ENCODE data around the gene HJURP. TPM values are rescaled to one million over a fixed set of nuclear protein-coding genes. Genes with fewer than 3 reads are reported as not detected.

The HJURP gene
- polyA plus RNA-seq, 3 donors, result not detected

DNA sequence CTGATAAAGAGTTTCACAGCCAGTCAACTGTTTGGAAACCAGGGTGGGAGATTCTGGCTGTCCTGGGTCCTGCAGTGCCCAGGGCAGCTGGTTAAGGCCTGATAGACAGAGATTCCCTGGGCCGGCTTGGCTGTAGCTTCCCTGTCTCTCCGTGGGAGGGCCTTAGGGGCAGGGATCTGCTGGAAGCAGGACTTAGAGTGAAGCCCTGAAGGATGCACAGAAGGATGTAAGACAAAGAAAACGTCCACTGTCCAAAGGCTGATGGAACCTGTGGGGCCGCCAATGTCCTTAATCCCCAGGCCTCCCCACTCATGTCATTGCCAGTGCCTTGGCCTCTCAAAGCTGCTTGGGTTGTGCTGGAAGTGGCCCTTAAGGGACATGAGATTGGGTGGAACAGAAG lies 43.2 kb downstream of the HJURP start:
- Histone ChIP-seq H3K9ac (ENCODE audit: insufficient read depth, low read length, poor library complexity, severe bottlenecking) (no peak overlapping the region), H3K36me3 (replicated peaks in 1 of 2; ENCODE audit: control insufficient read depth in 1 of 2, insufficient read depth in 2 of 2, low read length in 2 of 2) (no peaks in the 10 kb centered on the region), H4K20me1 (ENCODE audit: insufficient read depth, low read length) (no peaks in the 10 kb centered on the region), H3K79me2 (ENCODE audit: insufficient read depth, low read length) (no peaks in the 10 kb centered on the region), H2AFZ (ENCODE audit: insufficient read depth, low read depth, low read length, poor library complexity, severe bottlenecking) (no peak overlapping the region), H3K27ac (ENCODE audit: low read depth in 1 of 2, low read length in 2 of 2) (no peak overlapping the region), H3K4me3 (replicated peaks in 1 of 3; ENCODE audit: low read depth in 2 of 3, low read length in 3 of 3) (no peak overlapping the region), H3K4me1 (ENCODE audit: control insufficient read depth in 1 of 2, insufficient read depth in 2 of 2, low read length in 2 of 2) (no peaks in the 10 kb centered on the region), H3K27me3 (ENCODE audit: control insufficient read depth in 2 of 2, insufficient read depth in 2 of 2, low read length in 2 of 2) (no peaks in the 10 kb centered on the region), H3K9me3 (replicated peaks in 1 of 2; ENCODE audit: control insufficient read depth in 1 of 2, insufficient read depth in 1 of 2, low read length in 2 of 2) (no peaks in the 10 kb centered on the region), H3K4me2 (replicated peaks; ENCODE audit: extremely low read depth, low read length, poor library complexity, severe bottlenecking) (no peak overlapping the region)
- Mint-ChIP-seq H3K36me3 (no peaks in the 10 kb centered on the region), H3K4me1 (no peaks in the 10 kb centered on the region), H3K27me3 (ENCODE audit: low read depth in 3 of 3) (peaks cover 2 to 7% (median 5%) of the 10 kb centered on the region in 3 donors), H3K4me3 (no peak overlapping the region), H3K9me3 (peaks cover 0 to 6% (median 2%) of the 10 kb centered on the region in 7 donors), H3K27ac (no peak overlapping the region)
- no peak for TF ChIP-seq CTCF (IDR thresholded peaks at IDR 0.05)
- intact Hi-C loops (cut with micrococcal nuclease), result no loop called here
- no peak for DNase-seq
- WGBS (ENCODE audit: insufficient coverage), result 92% methylated on average over 2 of the region's 4 CpGs

GRCh38 chr2:233810385-233810784 lies 44.0 kb downstream of the HJURP start:
- H3K36me3 Mint-ChIP-seq, result no peaks in the 10 kb centered on the region
- H3K4me3 Mint-ChIP-seq, result no peak overlapping the region
- Histone ChIP-seq H2AFZ (ENCODE audit: insufficient read depth, low read depth, low read length, poor library complexity, severe bottlenecking) (no peak overlapping the region), H3K9ac (ENCODE audit: insufficient read depth, low read length, poor library complexity, severe bottlenecking) (no peak overlapping the region), H3K36me3 (replicated peaks in 1 of 2; ENCODE audit: control insufficient read depth in 1 of 2, insufficient read depth in 2 of 2, low read length in 2 of 2) (no peaks in the 10 kb centered on the region), H3K27me3 (ENCODE audit: control insufficient read depth in 2 of 2, insufficient read depth in 2 of 2, low read length in 2 of 2) (no peaks in the 10 kb centered on the region), H3K79me2 (ENCODE audit: insufficient read depth, low read length) (no peaks in the 10 kb centered on the region), H4K20me1 (ENCODE audit: insufficient read depth, low read length) (no peaks in the 10 kb centered on the region), H3K9me3 (replicated peaks in 1 of 2; ENCODE audit: control insufficient read depth in 1 of 2, insufficient read depth in 1 of 2, low read length in 2 of 2) (no peaks in the 10 kb centered on the region), H3K27ac (ENCODE audit: low read depth in 1 of 2, low read length in 2 of 2) (no peak overlapping the region), H3K4me1 (ENCODE audit: control insufficient read depth in 1 of 2, insufficient read depth in 2 of 2, low read length in 2 of 2) (no peaks in the 10 kb centered on the region), H3K4me3 (replicated peaks in 1 of 3; ENCODE audit: low read depth in 2 of 3, low read length in 3 of 3) (no peak overlapping the region), H3K4me2 (replicated peaks; ENCODE audit: extremely low read depth, low read length, poor library complexity, severe bottlenecking) (no peak overlapping the region)
- peaks cover 0 to 6% (median 2%) of the 10 kb centered on the region in 7 donors for H3K9me3 Mint-ChIP-seq
- intact Hi-C loops (cut with micrococcal nuclease), result no loop called here
- no peak for TF ChIP-seq CTCF (IDR thresholded peaks at IDR 0.05)
- no peaks in the 10 kb centered on the region for H3K4me1 Mint-ChIP-seq
- no peak for DNase-seq
- H3K27ac Mint-ChIP-seq, result no peak overlapping the region
- peaks cover 2 to 5% (median 5%) of the 10 kb centered on the region in 3 donors for H3K27me3 Mint-ChIP-seq (ENCODE audit: low read depth in 3 of 3)
- 87% methylated on average over 5 of the region's 6 CpGs for WGBS (ENCODE audit: insufficient coverage)
